HG03196 (cell line): ENCODE measurements around the gene LY6G6C.

Experiments used
- ATAC-seq: cut with Tn5 transposase; IDR thresholded peaks from one replicate; pipeline ENCODE4 v1.9.1; 2021; ENCODE audit not compliant: unreplicated experiment

LY6G6C gene

GRCh38 chr6:31721351-31722020, at the start of gene LY6G6C:
Gene LY6G6C, minus strand, starts transcription at chr6:31721746. Its CDS starts 67 bp downstream, at chr6:31721679.
- ATAC-seq = no peak

GRCh38 chr6:31770860-31771259, 49.3 kb upstream of the LY6G6C start:
- no peak for ATAC-seq

GRCh38 chr6:31769684-31770371, 48.3 kb upstream of the LY6G6C start:
- ATAC-seq = no peak

GRCh38 chr6:31768363-31769257, 47.1 kb upstream of the LY6G6C start:
- no peak for ATAC-seq

GRCh38 chr6:31767096-31767645, 45.6 kb upstream of the LY6G6C start:
- ATAC-seq = no peak

GRCh38 chr6:31765910-31766794, 44.6 kb upstream of the LY6G6C start:
- no peak for ATAC-seq

GRCh38 chr6:31765559-31765909, 44.0 kb upstream of the LY6G6C start:
- ATAC-seq = no peak

- ATAC-seq = no peak
Measured at GRCh38 chr6:31764198-31764597, 42.7 kb upstream of the LY6G6C start.

- no peak for ATAC-seq
Measured at GRCh38 chr6:31763619-31763940, 42.0 kb upstream of the LY6G6C start.

- no peak for ATAC-seq
Measured at GRCh38 chr6:31762878-31763618, 41.5 kb upstream of the LY6G6C start.

GRCh38 chr6:31762356-31762755, 40.8 kb upstream of the LY6G6C start, which contains the start of gene SAPCD1:
Gene SAPCD1, plus strand, starts transcription at chr6:31762656. Its CDS starts 399 bp downstream, at chr6:31763055.
- no peak for ATAC-seq

GRCh38 chr6:31761343-31761742, 39.8 kb upstream of the LY6G6C start:
- no peak for ATAC-seq

GRCh38 chr6:31760790-31761189, 39.2 kb upstream of the LY6G6C start:
- no peak for ATAC-seq

GRCh38 chr6:31758281-31758680, 36.7 kb upstream of the LY6G6C start:
- no peak for ATAC-seq

GRCh38 chr6:31752739-31753319, 31.3 kb upstream of the LY6G6C start:
- ATAC-seq = no peak

- no peak for ATAC-seq
Measured at GRCh38 chr6:31750411-31751022, 29.0 kb upstream of the LY6G6C start.

- no peak for ATAC-seq
Measured at GRCh38 chr6:31749301-31750036, 27.9 kb upstream of the LY6G6C start.

- ATAC-seq = no peak
Measured at GRCh38 chr6:31744422-31744821, 22.9 kb upstream of the LY6G6C start.
